Measurements from ENCODE around the gene NCOA1.
"Not testable (repeated sequence)": the region's sequence is repeated elsewhere in the genome, so short reads cannot be mapped to it uniquely, and the experiment has no call there.

DNA sequence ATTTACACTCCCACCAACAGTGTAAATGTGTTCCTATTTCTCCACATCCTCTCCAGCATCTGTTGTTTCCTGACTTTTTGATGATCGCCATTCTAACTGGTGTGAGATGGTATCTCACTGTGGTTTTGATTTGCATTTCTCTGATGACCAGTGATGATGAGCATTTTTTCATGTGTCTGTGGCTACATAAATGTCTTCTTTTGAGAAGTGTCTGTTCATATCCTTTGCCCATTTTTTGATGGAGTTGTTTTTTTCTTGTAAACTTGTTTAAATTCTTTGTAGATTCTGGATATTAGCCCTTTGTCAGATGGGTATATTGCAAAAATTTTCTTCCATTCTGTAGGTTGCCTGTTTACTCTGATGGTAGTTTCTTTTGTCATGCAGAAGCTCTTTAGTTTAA is 41.0 kb downstream of the NCOA1 start:
- TF ChIP-seq POLR2A, TAF1, POLR2AphosphoS5 (IDR thresholded peaks at IDR 0.05; ENCODE audit: low read depth, low read length): not testable (repeated sequence)

Measured in GM12891 (cell line).